Gastroesophageal sphincter (tissue), 3 donors: ENCODE measurements around the gene SIGLEC8.

Source experiments
- CTCF ChIP-seq, 4 experiments: fragments of 200-600 bp in 2 of 4; fragments of 450-650 bp in 2 of 4; sonication (generic) in 1 of 4; IDR thresholded peaks; one replicate each; pipeline ENCODE4 v1.5.1; 2017 to 2019; ENCODE audit warnings: antibody characterized with exemption in 4 of 4, mild to moderate bottlenecking in 2 of 4, moderate library complexity in 2 of 4
- EP300 ChIP-seq: sonication (generic); formaldehyde crosslinking; IDR thresholded peaks from one replicate; pipeline ENCODE4 v1.6.1; 2017; ENCODE audit warnings: antibody characterized with exemption, mild to moderate bottlenecking
- POLR2A ChIP-seq, 2 donors: fragments of 450-650 bp; IDR thresholded peaks; one replicate each; pipeline ENCODE4 v1.6.1; 2017; ENCODE audit warnings: antibody characterized with exemption in 2 of 2, mild to moderate bottlenecking in 2 of 2, moderate library complexity in 1 of 2

DNA sequence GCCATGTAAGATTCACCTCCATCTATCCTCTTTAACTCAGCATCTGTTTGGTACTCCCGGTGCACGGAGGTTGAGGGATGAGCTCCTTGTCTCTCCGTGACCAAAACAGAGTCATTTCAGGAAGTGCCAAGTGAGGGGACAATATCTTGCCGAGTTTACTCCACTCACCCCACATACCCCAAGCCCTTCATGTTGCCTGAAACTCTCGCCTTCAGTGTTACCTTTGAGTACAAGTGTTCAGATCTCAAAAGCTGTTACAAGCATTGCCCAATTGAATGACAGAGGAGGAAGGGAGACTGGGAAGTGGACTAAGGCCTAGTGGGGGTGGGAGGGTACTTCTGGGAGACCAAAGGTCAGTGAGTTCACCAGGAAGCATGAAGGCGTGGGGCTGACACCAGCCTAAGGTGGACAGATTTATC, 49.4 kb upstream of the SIGLEC8 start:
- no peak for TF ChIP-seq CTCF (IDR thresholded peaks at IDR 0.05)
- TF ChIP-seq POLR2A (IDR thresholded peaks at IDR 0.05) = no peak
- TF ChIP-seq EP300 = no peak
